Nephron (organoid): ENCODE data around the gene LHX8.

Source experiments
- H3K27ac Mint-ChIP-seq, 3 experiments: 2 replicates each; pipeline ENCODE4 v1.8.0; 2020; ENCODE audit warnings: mixed read lengths in 3 of 3, mild to moderate bottlenecking in 2 of 3, moderate library complexity in 1 of 3
- H3K27me3 Mint-ChIP-seq: 2 replicates; pipeline ENCODE4 v1.8.0; 2021; ENCODE audit warnings: low read depth, mild to moderate bottlenecking, moderate library complexity, mixed read lengths
- H3K36me3 Mint-ChIP-seq: 2 replicates; pipeline ENCODE4 v1.8.0; 2020; ENCODE audit warnings: low read depth, mixed read lengths
- H3K4me1 Mint-ChIP-seq: 2 replicates; pipeline ENCODE4 v1.8.0; 2020; ENCODE audit warnings: mixed read lengths
- H3K4me3 Mint-ChIP-seq, 3 experiments: 2 replicates each; pipeline ENCODE4 v1.8.0; 2020; ENCODE audit warnings: mild to moderate bottlenecking in 3 of 3, mixed read lengths in 3 of 3, moderate library complexity in 2 of 3
- H3K9me3 Mint-ChIP-seq: 2 replicates; pipeline ENCODE4 v1.8.0; 2020; ENCODE audit warnings: mixed read lengths
- TF ChIP-seq, protein P1 (sequence below), 3 experiments: fragments of 200-600 bp; sonication (generic); IDR thresholded peaks; one replicate each; pipeline ENCODE4 v1.5.0; 2021; ENCODE audit warnings: antibody characterized with exemption in 3 of 3; ENCODE audit not compliant: unreplicated experiment in 3 of 3

Gene LHX8

GRCh38 chr1:75133750-75134646 lies at the start of gene LHX8:
Gene LHX8, plus strand, starts transcription at chr1:75134388. Its CDS starts 2,227 bp downstream, at chr1:75136615.
- Mint-ChIP-seq H3K27me3 (peaks cover 100% of the 10 kb centered on the region), H3K27ac (peak within 1 kb of the TSS in 1 of 3 experiments; percentile 31)

DNA sequence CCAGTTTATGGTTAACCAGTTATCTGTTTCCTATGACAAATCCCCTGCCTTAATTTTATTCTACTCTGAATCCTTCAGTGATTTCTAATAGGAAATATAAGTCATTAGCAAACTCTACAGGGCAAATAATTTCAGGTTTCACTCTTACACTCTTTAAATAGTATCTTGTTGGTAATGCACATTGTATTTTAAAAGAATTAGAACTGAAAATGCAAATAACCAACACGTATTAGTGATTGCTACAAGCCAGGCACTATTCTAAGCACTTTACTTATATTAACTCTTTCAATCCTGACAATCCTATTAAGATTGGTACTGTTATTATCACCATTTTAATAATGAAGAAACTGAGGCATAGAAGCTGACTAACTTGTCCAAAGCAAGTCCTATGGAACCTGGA lies 48.3 kb upstream of the LHX8 start:
- Mint-ChIP-seq H3K4me3 (no peak overlapping the region), H3K4me1 (no peaks in the 10 kb centered on the region), H3K36me3 (no peaks in the 10 kb centered on the region), H3K9me3 (no peaks in the 10 kb centered on the region), H3K27me3 (peaks cover 4% of the 10 kb centered on the region), H3K27ac (no peak overlapping the region)
- TF ChIP-seq, protein P1, sequence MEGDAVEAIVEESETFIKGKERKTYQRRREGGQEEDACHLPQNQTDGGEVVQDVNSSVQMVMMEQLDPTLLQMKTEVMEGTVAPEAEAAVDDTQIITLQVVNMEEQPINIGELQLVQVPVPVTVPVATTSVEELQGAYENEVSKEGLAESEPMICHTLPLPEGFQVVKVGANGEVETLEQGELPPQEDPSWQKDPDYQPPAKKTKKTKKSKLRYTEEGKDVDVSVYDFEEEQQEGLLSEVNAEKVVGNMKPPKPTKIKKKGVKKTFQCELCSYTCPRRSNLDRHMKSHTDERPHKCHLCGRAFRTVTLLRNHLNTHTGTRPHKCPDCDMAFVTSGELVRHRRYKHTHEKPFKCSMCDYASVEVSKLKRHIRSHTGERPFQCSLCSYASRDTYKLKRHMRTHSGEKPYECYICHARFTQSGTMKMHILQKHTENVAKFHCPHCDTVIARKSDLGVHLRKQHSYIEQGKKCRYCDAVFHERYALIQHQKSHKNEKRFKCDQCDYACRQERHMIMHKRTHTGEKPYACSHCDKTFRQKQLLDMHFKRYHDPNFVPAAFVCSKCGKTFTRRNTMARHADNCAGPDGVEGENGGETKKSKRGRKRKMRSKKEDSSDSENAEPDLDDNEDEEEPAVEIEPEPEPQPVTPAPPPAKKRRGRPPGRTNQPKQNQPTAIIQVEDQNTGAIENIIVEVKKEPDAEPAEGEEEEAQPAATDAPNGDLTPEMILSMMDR (IDR thresholded peaks at IDR 0.05; ENCODE audit: unreplicated experiment in 3 of 3), result no peak

More at GRCh38 chr1:75133750-75134646, at the start of gene LHX8:
- H3K9me3 Mint-ChIP-seq, result no peaks in the 10 kb centered on the region
- H3K4me3 Mint-ChIP-seq, result peak within 1 kb of the TSS; percentile 69 to 80 (median 77)
- TF ChIP-seq, protein P1 (IDR thresholded peaks at IDR 0.05; ENCODE audit: unreplicated experiment in 3 of 3), result no peak
- no peaks in the 10 kb centered on the region for H3K36me3 Mint-ChIP-seq
- peaks cover 41% of the 10 kb centered on the region for H3K4me1 Mint-ChIP-seq

GRCh38 chr1:75087278-75087677 lies 46.9 kb upstream of the LHX8 start:
- no peak overlapping the region for H3K27ac Mint-ChIP-seq
- H3K4me3 Mint-ChIP-seq, result no peak overlapping the region
- no peaks in the 10 kb centered on the region for H3K9me3 Mint-ChIP-seq
- no peaks in the 10 kb centered on the region for H3K4me1 Mint-ChIP-seq
- TF ChIP-seq, protein P1 (IDR thresholded peaks at IDR 0.05; ENCODE audit: unreplicated experiment in 3 of 3), result no peak
- H3K27me3 Mint-ChIP-seq, result peaks cover 4% of the 10 kb centered on the region
- H3K36me3 Mint-ChIP-seq, result no peaks in the 10 kb centered on the region

GRCh38 chr1:75092141-75092540 lies 42.0 kb upstream of the LHX8 start:
- TF ChIP-seq, protein P1 (IDR thresholded peaks at IDR 0.05; ENCODE audit: unreplicated experiment in 3 of 3), result no peak
- Mint-ChIP-seq H3K4me1 (no peaks in the 10 kb centered on the region), H3K9me3 (no peaks in the 10 kb centered on the region), H3K4me3 (no peak overlapping the region), H3K27ac (no peak overlapping the region), H3K27me3 (peaks cover 4% of the 10 kb centered on the region), H3K36me3 (no peaks in the 10 kb centered on the region)

GRCh38 chr1:75097654-75098053 lies 36.5 kb upstream of the LHX8 start:
- H3K27me3 Mint-ChIP-seq, result no peaks in the 10 kb centered on the region
- H3K9me3 Mint-ChIP-seq, result no peaks in the 10 kb centered on the region
- H3K27ac Mint-ChIP-seq, result peak overlapping the region in 1 of 3 experiments; percentile 15
- H3K4me1 Mint-ChIP-seq, result peaks cover 6% of the 10 kb centered on the region
- TF ChIP-seq, protein P1 (IDR thresholded peaks at IDR 0.05; ENCODE audit: unreplicated experiment in 3 of 3), result no peak
- no peaks in the 10 kb centered on the region for H3K36me3 Mint-ChIP-seq
- H3K4me3 Mint-ChIP-seq, result no peak overlapping the region
